ENCODE data around the gene SNTB2.

SNTB2 gene

DNA sequence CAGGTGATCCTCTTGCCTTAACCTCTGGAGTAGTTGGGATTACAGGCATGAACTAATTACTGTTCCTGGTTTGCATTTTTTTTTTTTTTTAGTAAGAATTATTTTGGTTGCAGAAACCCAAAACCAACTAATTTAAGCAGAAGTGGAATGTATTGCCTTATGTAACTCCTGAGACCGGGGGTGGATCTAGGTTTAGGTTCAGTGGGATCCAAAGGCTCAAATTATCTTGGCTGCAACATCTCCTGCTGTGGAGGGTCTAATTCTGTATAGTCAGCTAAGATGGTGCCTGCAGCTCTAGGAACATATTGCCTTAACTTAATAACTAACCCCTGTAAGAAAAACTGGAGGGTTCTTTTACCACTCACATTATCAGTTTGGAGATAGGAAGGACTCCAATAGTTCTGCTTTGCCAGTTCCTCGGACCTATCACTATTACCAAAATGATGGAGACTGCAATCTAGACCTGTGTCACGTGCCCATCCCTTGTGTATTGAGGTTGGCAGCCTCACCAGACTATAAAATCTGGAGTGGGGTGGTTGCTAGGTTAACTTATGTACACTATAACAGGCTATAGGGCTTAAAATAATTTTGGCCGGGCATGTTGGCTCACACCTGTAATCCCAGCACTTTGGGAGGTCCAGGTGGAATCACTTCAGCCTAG, 8.5 kb downstream of the SNTB2 start:
- Mint-ChIP-seq H3K4me1 (peaks cover 18% of the 10 kb centered on the region), H3K9me3 (no peaks in the 10 kb centered on the region), H3K4me3 (no peak overlapping the region), H3K27me3 (no peaks in the 10 kb centered on the region), H3K27ac (no peak overlapping the region), H3K36me3 (no peaks in the 10 kb centered on the region)
- no peak for ATAC-seq

DNA sequence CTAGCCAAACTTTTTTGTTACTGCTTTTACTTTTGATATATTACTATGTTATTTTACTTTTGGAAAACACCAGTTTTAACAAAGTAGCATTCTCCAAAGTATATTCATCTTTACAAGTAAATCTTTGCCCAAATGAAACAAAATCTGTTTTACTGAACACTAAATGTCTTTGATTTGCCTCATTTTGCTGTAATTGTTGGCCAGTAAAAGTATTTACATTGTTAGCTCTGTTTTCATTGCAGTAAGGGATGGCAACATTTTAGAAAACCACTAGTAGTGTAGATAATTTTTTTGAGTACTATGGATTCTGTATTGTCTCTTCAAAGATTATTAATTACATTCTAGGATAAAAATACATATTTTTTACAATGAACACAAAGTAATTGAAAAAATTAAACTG, 10.6 kb downstream of the SNTB2 start:
- Mint-ChIP-seq H3K9me3 (no peaks in the 10 kb centered on the region), H3K27ac (no peak overlapping the region), H3K36me3 (no peaks in the 10 kb centered on the region)

DNA sequence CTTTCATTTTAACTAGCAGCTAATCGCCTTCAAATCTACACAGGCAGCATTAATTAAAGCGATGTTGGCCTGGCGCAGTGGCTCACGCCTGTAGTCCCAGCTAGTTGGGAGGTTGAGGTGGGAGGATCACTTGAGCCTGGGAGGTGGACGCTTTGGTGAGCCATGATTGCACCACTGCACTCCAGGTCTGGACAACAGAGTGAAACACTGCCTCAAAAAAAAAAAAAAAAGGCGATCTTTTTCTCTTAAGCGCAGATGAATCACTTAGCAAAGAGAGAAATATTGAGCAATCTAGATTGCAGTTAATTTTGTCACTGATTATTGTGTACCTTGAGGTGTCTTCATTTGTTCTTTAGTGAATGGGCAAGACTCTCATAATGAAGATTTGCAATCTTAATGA, 12.4 kb downstream of the SNTB2 start:
- no peak overlapping the region for H3K27ac Mint-ChIP-seq
- no peaks in the 10 kb centered on the region for H3K9me3 Mint-ChIP-seq
- H3K36me3 Mint-ChIP-seq, result no peaks in the 10 kb centered on the region
- no peak overlapping the region for H3K4me3 Mint-ChIP-seq
- ATAC-seq, result no peak
- H3K27me3 Mint-ChIP-seq, result no peaks in the 10 kb centered on the region
- peaks cover 11% of the 10 kb centered on the region for H3K4me1 Mint-ChIP-seq

More for the DNA sequence above, 10.6 kb downstream of the SNTB2 start:
- Mint-ChIP-seq H3K4me1 (peaks cover 5% of the 10 kb centered on the region), H3K4me3 (no peak overlapping the region), H3K27me3 (no peaks in the 10 kb centered on the region)
- no peak for ATAC-seq

DNA sequence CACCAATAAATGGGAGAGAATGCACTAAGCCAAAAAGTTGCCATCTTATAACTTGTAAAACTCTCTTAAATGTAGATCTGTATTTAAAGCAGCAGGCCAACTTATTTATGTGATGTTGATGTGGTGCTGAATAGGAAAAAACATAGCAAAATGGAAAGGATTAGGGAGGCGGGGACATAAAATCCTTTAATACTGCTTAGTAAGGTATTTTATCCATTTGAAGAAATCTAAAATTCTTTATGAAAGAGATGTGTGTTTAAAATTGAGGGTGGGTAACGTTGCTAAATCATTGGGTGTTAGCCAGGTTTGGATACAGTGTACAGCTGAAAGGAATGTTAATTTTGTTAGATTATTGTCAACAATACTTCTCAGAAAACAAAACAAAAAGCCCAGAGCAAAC, 14.3 kb downstream of the SNTB2 start:
- Mint-ChIP-seq H3K27ac (no peak overlapping the region), H3K4me1 (peaks cover 25% of the 10 kb centered on the region), H3K4me3 (no peak overlapping the region), H3K36me3 (no peaks in the 10 kb centered on the region), H3K9me3 (no peaks in the 10 kb centered on the region), H3K27me3 (no peaks in the 10 kb centered on the region)
- no peak for ATAC-seq

DNA sequence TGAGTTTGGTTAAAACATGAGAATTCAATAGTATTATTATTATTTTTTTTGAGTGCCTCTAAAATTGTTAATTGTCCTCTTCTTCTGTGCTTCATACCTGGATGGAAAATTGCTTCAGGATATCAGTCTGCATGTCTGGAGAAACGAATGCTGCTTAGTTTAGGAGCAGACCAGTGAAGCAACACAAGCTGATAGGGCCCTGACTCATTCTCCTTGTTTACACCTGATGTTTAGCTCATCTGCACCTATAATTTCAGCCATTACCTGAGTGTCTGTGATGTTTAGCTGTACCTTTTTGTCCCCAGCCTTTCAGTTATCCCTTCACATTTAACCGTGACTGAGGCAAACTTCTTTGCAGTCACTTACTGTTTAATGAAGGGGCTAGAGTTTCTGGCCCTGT, 14.8 kb downstream of the SNTB2 start:
- H3K27ac Mint-ChIP-seq, result no peak overlapping the region
- peaks cover 24% of the 10 kb centered on the region for H3K4me1 Mint-ChIP-seq
- no peak overlapping the region for H3K4me3 Mint-ChIP-seq
- no peaks in the 10 kb centered on the region for H3K27me3 Mint-ChIP-seq
- no peaks in the 10 kb centered on the region for H3K36me3 Mint-ChIP-seq
- no peak for ATAC-seq
- H3K9me3 Mint-ChIP-seq, result no peaks in the 10 kb centered on the region

DNA sequence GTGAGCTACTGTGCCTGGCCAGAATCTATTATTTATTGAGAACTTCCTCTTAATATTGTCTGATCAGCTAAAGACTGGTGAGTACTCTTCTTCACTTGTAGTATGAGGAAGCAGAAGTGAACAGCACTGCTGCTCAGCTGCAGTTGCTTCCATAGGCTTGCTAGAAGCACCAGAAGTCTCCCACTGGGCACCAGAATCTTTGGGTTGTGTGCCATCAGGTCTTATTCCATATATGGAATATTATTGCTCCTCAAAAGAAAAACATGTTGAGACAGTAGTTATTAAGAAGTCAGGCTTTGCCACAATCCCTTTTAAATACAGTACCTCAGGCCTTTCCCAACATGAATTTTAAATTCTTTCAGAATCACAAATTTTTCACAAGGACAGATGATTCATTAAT, 17.2 kb downstream of the SNTB2 start:
- no peaks in the 10 kb centered on the region for H3K9me3 Mint-ChIP-seq
- H3K27ac Mint-ChIP-seq, result peak overlapping the region; percentile 22
- peak; percentile 51 for ATAC-seq
- H3K36me3 Mint-ChIP-seq, result no peaks in the 10 kb centered on the region
- H3K4me3 Mint-ChIP-seq, result no peak overlapping the region
- H3K4me1 Mint-ChIP-seq, result peaks cover 20% of the 10 kb centered on the region
- no peaks in the 10 kb centered on the region for H3K27me3 Mint-ChIP-seq

DNA sequence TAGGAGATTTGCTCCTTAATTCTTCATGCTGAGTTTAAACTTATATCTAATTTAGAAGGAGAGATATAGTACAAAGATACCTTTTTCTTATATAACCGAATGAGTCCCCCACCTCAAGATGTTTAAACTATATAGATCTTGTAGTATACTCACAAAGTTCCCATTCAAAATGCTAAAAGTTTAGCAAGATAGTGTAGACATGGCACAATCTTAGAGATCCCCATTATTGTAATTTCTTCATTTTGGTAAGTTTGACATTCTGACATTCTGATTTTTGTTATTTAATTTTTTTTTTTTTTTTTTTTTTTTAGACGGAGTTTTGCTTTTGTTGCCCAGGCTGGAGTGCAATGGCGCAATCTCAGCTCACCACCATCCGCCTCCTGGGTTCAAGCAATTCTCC, 22.8 kb downstream of the SNTB2 start:
- Mint-ChIP-seq H3K9me3 (no peaks in the 10 kb centered on the region), H3K4me1 (peaks cover 10% of the 10 kb centered on the region)

DNA sequence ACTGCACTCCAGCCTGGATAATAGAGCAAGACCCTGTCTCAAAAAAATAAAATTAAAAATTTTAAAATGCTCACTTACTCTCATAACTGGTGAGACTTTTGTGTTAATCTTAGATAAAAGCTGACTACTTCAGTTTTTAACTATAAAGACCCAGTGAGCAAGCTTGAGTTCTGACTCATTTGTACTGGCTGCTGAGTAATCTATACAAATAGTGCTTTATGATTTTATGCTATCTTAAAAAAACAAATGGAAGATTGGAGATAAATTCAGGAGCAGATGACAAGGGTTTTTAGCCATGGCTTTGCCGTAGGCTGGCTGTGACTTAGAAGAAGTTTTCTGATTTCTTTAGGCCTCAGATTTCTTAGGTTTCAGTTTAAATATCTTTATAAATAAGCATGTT, 30.5 kb downstream of the SNTB2 start:
- no peaks in the 10 kb centered on the region for H3K9me3 Mint-ChIP-seq
- no peaks in the 10 kb centered on the region for H3K4me1 Mint-ChIP-seq
- no peak for ATAC-seq
- no peak overlapping the region for H3K4me3 Mint-ChIP-seq
- H3K36me3 Mint-ChIP-seq, result no peaks in the 10 kb centered on the region
- H3K27ac Mint-ChIP-seq, result no peak overlapping the region
- H3K27me3 Mint-ChIP-seq, result no peaks in the 10 kb centered on the region

More for the DNA sequence above, 22.8 kb downstream of the SNTB2 start:
- Mint-ChIP-seq H3K4me3 (no peak overlapping the region), H3K36me3 (no peaks in the 10 kb centered on the region), H3K27ac (no peak overlapping the region), H3K27me3 (no peaks in the 10 kb centered on the region)
- ATAC-seq, result no peak

DNA sequence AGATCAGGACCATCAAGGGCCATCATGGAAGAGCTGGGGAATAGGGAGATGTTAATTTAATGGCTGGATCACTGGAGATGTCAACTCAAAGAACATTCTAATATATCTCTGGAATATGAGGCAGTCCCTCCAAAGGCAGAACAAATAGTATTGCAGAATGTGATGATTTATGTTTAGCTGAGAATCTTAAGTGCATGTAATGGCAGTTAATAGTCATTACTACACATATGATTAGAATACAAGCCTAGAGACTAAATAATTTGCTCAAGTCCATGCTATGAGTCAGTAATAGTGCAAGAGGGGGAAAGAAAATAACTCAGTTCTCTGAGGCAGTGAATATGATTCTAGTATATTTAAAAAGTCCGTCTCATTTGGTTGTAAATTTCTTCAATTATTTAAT, 32.3 kb downstream of the SNTB2 start:
- Mint-ChIP-seq H3K27me3 (no peaks in the 10 kb centered on the region), H3K9me3 (no peaks in the 10 kb centered on the region), H3K4me3 (no peak overlapping the region), H3K4me1 (no peaks in the 10 kb centered on the region), H3K27ac (no peak overlapping the region), H3K36me3 (no peaks in the 10 kb centered on the region)
- no peak for ATAC-seq

DNA sequence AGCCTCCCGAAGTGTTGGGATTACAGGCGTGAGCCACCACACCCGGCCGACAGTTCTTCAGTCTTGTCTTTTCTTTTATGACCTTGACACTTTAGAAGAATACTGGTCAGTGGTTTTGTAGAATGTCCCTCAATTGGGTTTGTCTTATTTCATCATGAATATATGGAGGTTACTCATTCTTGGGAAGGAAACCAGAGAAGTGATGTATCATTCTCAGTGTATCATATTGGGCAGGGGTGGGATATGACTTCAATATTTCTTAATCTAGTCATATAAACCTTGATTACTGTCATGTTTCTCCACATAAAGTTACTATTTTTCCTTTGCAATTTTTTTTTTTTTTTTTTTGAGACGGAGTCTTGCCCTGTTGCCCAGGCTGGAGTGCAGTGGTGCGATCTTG, 36.9 kb downstream of the SNTB2 start:
- Mint-ChIP-seq H3K27ac (no peak overlapping the region), H3K9me3 (no peaks in the 10 kb centered on the region), H3K27me3 (no peaks in the 10 kb centered on the region), H3K36me3 (no peaks in the 10 kb centered on the region), H3K4me1 (no peaks in the 10 kb centered on the region), H3K4me3 (no peak overlapping the region)
- no peak for ATAC-seq

DNA sequence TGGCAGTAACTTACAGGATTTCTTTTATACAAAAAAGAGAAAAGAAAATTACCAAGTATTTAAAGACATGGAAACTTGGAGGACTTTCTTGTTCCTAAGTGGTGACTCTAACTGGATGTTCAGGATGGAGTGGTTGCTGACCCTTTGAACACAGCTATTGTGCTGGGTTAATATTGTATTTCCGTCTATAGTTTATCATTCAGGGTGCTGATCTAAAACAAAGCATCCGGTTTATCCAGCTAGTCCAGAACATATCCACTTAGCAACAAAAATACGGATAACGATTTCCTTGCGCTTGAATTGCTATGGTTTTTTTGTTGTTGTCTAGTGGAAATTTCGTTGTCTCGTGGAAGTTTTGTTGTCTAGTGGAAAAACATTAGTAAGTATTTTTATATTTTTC, 38.2 kb downstream of the SNTB2 start:
- H3K4me1 Mint-ChIP-seq, result no peaks in the 10 kb centered on the region
- no peaks in the 10 kb centered on the region for H3K36me3 Mint-ChIP-seq
- ATAC-seq, result no peak
- H3K4me3 Mint-ChIP-seq, result no peak overlapping the region
- H3K27me3 Mint-ChIP-seq, result no peaks in the 10 kb centered on the region
- H3K27ac Mint-ChIP-seq, result no peak overlapping the region
- no peaks in the 10 kb centered on the region for H3K9me3 Mint-ChIP-seq

DNA sequence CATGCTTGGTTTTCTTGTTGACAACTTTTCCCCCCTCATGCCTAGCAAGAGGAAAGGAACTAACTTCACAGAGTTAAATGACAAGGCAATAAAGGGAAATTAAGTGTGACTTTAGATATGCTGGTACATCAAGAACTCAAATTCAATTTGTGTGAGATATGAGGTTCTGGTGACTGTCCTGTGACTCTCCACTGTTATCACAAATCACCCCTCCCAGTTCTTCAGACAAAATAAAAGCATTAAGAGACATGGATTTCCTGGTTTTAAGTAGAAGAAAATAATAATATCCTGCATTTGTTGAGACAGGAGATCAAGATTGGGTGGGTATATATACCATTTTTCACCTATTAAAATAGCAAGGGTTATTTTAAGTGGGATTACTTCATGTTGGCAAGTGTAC, 46.2 kb downstream of the SNTB2 start:
- Mint-ChIP-seq H3K27me3 (no peaks in the 10 kb centered on the region), H3K27ac (no peak overlapping the region), H3K4me1 (no peaks in the 10 kb centered on the region), H3K36me3 (no peaks in the 10 kb centered on the region), H3K9me3 (no peaks in the 10 kb centered on the region), H3K4me3 (no peak overlapping the region)
- ATAC-seq, result no peak

DNA sequence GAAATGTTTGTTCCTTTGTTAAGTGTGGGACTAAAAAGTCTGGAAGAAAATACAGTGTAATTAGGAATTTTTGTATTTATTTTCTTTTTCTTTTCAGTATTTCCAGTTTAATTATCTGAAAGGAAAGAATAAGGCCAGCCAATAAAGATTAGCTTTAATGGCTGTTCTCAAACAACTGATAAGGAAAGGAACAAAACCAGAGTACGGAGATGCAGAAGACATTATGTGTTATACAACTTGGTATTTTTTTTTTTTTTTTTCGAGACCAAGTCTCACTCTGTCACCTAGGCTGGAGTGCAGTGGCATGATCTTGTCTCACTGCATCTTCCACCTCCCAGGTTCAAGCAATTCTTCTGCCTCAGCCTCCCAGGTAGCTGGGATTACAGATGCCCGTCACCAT, 47.5 kb downstream of the SNTB2 start:
- no peak overlapping the region for H3K4me3 Mint-ChIP-seq
- no peak overlapping the region for H3K27ac Mint-ChIP-seq
- H3K4me1 Mint-ChIP-seq, result no peaks in the 10 kb centered on the region
- H3K9me3 Mint-ChIP-seq, result no peaks in the 10 kb centered on the region
- no peak for ATAC-seq
- H3K27me3 Mint-ChIP-seq, result no peaks in the 10 kb centered on the region
- no peaks in the 10 kb centered on the region for H3K36me3 Mint-ChIP-seq

DNA sequence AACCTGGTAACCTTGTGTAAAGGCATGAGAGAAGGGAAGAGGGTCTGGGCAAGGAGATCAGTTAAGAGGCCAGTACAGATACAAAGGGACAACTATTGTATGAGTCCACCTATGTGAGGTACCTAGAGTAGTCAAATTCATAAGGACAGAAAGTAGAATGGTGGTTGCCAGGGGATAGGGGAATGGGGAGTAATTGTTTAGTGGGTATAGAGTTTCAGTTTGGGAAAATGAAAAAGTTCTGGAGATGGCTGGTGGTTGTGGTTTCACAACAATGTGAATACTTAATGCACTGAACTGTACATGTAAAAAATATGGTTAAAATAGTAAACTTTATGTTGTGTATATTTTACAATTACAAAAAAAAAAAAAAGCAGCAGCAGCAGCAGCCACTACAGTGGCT, 49.4 kb downstream of the SNTB2 start:
- no peak overlapping the region for H3K4me3 Mint-ChIP-seq
- no peak for ATAC-seq
- no peaks in the 10 kb centered on the region for H3K27me3 Mint-ChIP-seq
- H3K4me1 Mint-ChIP-seq, result no peaks in the 10 kb centered on the region
- H3K36me3 Mint-ChIP-seq, result no peaks in the 10 kb centered on the region
- no peaks in the 10 kb centered on the region for H3K9me3 Mint-ChIP-seq
- no peak overlapping the region for H3K27ac Mint-ChIP-seq

DNA sequence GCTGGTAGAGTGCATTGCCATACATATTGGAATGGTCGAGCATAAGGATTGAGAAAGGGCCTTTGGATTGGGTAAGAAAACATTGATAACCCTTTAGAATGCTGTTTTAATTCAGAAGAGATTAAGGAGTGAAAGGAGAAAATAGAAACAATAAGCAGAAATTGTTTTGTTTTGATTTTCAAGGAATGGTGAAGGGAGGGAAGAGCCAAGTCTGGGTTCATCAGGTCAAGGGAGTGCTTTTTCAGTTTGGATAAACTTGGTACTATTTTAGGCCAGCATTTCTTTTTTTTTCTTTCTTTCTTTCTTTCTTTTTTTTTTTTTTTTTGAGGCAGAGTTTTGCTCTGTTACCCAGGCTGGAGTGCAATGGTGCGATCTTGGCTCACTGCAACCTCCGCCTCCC, 50.3 kb downstream of the SNTB2 start:
- Mint-ChIP-seq H3K4me3 (no peak overlapping the region), H3K27me3 (no peaks in the 10 kb centered on the region), H3K36me3 (no peaks in the 10 kb centered on the region), H3K4me1 (no peaks in the 10 kb centered on the region), H3K27ac (no peak overlapping the region), H3K9me3 (no peaks in the 10 kb centered on the region)
- no peak for ATAC-seq

DNA sequence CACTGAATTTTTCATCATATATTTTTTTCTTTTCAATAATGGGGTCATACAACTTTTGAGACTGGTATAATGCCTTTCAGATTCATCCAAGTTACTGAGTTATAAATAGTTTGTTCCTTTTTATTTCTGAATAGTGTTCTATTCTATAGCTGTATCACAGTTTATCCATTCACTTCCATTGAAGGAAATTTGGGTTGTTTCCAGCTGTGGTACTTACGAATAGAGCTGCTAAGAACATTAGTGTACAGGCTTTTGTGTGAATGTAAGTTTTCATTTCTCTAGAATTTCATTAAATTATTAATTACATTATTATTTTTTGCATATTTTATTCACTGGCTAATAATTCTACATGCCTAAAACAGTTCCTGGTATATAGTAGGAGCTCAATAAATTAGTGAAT, 52.9 kb downstream of the SNTB2 start:
- H3K36me3 Mint-ChIP-seq, result no peaks in the 10 kb centered on the region
- no peak overlapping the region for H3K27ac Mint-ChIP-seq
- no peaks in the 10 kb centered on the region for H3K4me1 Mint-ChIP-seq
- no peak for ATAC-seq
- H3K27me3 Mint-ChIP-seq, result no peaks in the 10 kb centered on the region
- H3K4me3 Mint-ChIP-seq, result no peak overlapping the region
- H3K9me3 Mint-ChIP-seq, result no peaks in the 10 kb centered on the region

DNA sequence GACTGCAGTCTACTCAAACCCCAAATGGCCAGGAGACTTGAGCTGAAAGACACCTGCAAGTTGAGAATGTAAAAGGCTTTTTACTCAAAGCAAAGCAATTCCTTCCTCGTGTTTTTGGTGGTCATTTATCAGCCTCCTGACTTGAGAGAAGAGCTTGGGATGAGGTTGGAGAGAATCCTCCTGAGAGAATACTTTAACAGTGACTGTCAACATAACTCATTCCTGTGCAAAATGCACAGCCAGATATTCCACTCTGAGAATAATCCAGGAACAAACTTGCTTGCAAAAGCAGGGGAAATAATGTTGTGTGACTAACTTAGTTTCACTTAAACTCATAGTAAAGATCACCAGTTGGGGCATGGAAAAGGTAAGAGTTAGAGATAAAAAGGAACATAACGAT, 53.4 kb downstream of the SNTB2 start:
- peaks cover under 1% of the 10 kb centered on the region for H3K36me3 Mint-ChIP-seq
- no peaks in the 10 kb centered on the region for H3K27me3 Mint-ChIP-seq
- no peak overlapping the region for H3K27ac Mint-ChIP-seq
- H3K9me3 Mint-ChIP-seq, result no peaks in the 10 kb centered on the region
- ATAC-seq, result no peak
- H3K4me1 Mint-ChIP-seq, result no peaks in the 10 kb centered on the region
- no peak overlapping the region for H3K4me3 Mint-ChIP-seq

Data from stimulated activated memory B cell treated with anti-CD40 and anti-IgM and Interleukin-4, amounts not matched to agents 10 μg/mL and 1 μg/mL and 100 μg/mL, for 72 hours (primary cell).